Stimulated activated naive CD8-positive, alpha-beta T cell treated with anti-CD3 and anti-CD28 coated beads, Interleukin-15, Interleukin-2, amounts not matched to agents 100 ng/mL and 50 ng/mL, for 24 hours (primary cell): ENCODE data around the gene HDDC2.
"Not testable (repeated sequence)": the region's sequence is repeated elsewhere in the genome, so short reads cannot be mapped to it uniquely, and the experiment has no call there.

ENCODE experiments used
- H3K27ac Mint-ChIP-seq: one replicate; pipeline ENCODE4 v1.8.0; 2021; ENCODE audit warnings: mild to moderate bottlenecking, mixed read lengths
- H3K27me3 Mint-ChIP-seq: one replicate; pipeline ENCODE4 v1.8.0; 2021; ENCODE audit warnings: mixed read lengths
- H3K36me3 Mint-ChIP-seq: one replicate; pipeline ENCODE4 v1.8.0; 2021; ENCODE audit warnings: low read depth, mixed read lengths
- H3K4me1 Mint-ChIP-seq: one replicate; pipeline ENCODE4 v1.8.0; 2021; ENCODE audit warnings: low read depth, mixed read lengths
- H3K4me3 Mint-ChIP-seq: one replicate; pipeline ENCODE4 v1.8.0; 2021; ENCODE audit warnings: mild to moderate bottlenecking, mixed read lengths
- H3K9me3 Mint-ChIP-seq: one replicate; pipeline ENCODE4 v1.8.0; 2021; ENCODE audit warnings: mixed read lengths

The HDDC2 gene

GRCh38 chr6:125294036-125294435, 7.7 kb downstream of the HDDC2 start:
- Mint-ChIP-seq H3K9me3 (peaks cover 6% of the 10 kb centered on the region), H3K27me3 (no peaks in the 10 kb centered on the region), H3K36me3 (peaks cover 92% of the 10 kb centered on the region), H3K27ac (no peak overlapping the region), H3K4me3 (no peak overlapping the region), H3K4me1 (peaks cover 38% of the 10 kb centered on the region)

DNA sequence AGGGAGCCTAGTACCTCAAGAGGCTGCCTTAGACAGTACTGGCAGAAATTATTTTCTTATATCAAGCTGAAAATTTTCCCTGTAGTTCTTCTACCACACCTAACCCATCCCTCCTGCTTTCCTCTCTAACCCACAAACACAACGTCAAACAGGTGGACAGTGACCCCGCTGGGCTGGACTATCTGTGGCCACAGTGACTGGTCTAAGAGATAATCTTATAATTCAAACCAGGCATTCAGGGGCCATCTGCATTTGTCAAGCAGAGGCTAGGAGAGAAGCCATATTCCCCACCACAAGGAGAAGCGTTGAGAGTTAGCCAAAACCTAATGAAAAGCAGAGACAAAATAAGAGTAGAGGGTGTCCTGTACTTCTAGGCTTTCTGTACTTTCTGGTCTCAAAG, 8.2 kb downstream of the HDDC2 start:
- H3K27me3 Mint-ChIP-seq: no peaks in the 10 kb centered on the region
- H3K9me3 Mint-ChIP-seq: peaks cover 6% of the 10 kb centered on the region
- peaks cover 88% of the 10 kb centered on the region for H3K36me3 Mint-ChIP-seq
- peaks cover 34% of the 10 kb centered on the region for H3K4me1 Mint-ChIP-seq
- no peak overlapping the region for H3K4me3 Mint-ChIP-seq
- no peak overlapping the region for H3K27ac Mint-ChIP-seq

GRCh38 chr6:125287718-125288117, 14.0 kb downstream of the HDDC2 start:
- Mint-ChIP-seq H3K4me3 (no peak overlapping the region), H3K9me3 (peaks cover 25% of the 10 kb centered on the region), H3K27me3 (no peaks in the 10 kb centered on the region), H3K27ac (no peak overlapping the region), H3K4me1 (peaks cover 26% of the 10 kb centered on the region), H3K36me3 (peaks cover 93% of the 10 kb centered on the region)

DNA sequence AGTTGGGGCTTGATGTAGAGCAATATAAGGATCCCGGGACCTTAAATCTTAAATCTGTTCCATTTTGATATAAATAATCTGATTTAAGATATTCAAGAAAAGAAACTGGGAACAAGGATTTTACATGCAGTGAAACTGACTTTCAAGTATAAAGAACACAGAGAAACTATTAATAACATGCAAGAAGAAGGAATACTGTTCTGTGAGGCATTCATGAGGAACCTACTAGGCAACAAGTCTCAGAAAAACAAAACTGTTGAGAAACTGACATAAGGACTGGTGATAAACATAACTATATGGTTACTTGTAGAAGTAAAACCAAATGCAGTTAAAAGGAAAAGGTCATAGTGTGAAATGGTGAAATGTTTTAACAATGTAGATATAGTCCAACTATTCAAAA, 15.8 kb downstream of the HDDC2 start:
- Mint-ChIP-seq H3K4me3 (no peak overlapping the region), H3K4me1 (peaks cover 40% of the 10 kb centered on the region), H3K27ac (no peak overlapping the region), H3K9me3 (peaks cover 37% of the 10 kb centered on the region), H3K27me3 (no peaks in the 10 kb centered on the region), H3K36me3 (peaks cover 90% of the 10 kb centered on the region)

DNA sequence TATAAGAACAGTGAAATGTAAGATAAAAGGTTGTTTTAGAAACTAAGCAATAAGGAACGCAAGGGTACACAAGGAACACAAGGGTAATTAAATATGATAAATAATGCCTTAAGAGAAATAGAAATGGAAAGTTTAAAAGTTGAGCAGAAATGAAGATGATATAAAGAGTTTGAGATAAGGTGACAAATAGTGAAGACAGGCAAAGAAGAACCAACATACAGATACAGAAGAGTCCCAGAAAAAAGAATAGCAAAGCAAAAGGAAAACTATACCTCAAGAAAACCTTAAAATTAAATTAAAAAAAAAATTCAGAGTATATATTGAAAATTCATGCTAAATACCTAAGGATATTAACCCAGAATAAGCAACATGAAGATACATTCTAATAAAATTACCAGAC, 16.4 kb downstream of the HDDC2 start:
- Mint-ChIP-seq H3K9me3 (peaks cover 37% of the 10 kb centered on the region), H3K27me3 (no peaks in the 10 kb centered on the region), H3K4me3 (no peak overlapping the region), H3K27ac (no peak overlapping the region), H3K36me3 (peaks cover 89% of the 10 kb centered on the region), H3K4me1 (peaks cover 46% of the 10 kb centered on the region)

DNA sequence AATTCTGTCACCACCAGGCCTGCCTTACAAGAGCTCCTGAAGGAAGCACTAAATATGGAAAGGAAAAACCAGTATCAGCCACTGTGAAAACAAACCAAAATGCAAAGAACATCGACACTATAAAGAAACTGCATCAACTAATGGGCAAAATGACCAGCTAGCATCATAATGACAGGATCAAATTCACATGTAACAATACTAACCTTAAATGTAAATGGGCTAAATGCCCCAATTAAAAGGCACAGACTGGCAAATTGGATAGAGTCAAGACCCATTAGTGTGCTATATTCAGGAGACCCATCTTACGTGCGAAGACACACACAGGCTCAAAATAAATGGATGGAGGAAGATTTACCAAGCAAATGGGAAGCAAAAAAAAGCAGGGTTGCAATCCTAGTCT, 19.3 kb downstream of the HDDC2 start:
- not testable (repeated sequence) for H3K27ac Mint-ChIP-seq, H3K27me3 Mint-ChIP-seq, H3K4me3 Mint-ChIP-seq
- Mint-ChIP-seq H3K9me3 (peaks cover 29% of the 10 kb centered on the region), H3K4me1 (peaks cover 63% of the 10 kb centered on the region), H3K36me3 (peaks cover 93% of the 10 kb centered on the region)

DNA sequence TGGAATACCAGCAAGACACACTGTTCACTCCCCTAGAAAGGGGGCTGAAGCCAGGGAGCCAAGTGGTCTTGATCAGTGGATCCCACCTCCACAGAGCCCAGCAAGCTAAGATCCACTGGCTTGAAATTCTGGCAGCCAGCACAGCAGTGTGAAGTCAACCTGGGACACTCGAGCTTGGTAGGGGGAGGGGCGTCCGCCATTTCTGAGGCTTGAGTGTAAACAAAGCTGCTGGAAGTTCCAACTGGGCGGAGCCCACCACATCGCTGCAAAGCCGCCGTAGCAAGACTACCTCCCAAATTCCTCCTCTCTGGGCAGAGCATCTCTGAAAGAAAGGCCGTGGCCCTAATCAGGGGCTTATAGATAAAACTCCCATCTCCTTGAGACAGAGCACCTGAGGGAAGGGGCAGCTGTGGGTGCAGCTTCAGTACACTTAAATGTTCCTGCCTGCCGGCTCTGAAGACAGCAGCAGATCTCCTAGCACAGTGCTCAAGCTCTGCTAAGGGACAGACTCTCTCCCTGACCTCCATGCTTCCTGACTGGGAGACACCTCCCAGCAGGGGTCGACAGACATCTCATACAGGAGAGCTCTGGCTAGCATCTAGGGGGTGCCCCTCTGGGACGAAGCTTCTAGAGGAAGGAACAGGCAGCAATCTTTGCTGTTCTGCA, 21.3 kb downstream of the HDDC2 start:
- peaks cover 93% of the 10 kb centered on the region for H3K36me3 Mint-ChIP-seq
- not testable (repeated sequence) for H3K4me3 Mint-ChIP-seq, H3K27me3 Mint-ChIP-seq, H3K27ac Mint-ChIP-seq
- H3K4me1 Mint-ChIP-seq: peaks cover 72% of the 10 kb centered on the region
- peaks cover 17% of the 10 kb centered on the region for H3K9me3 Mint-ChIP-seq

- Mint-ChIP-seq H3K4me1 (peaks cover 67% of the 10 kb centered on the region), H3K36me3 (peaks cover 93% of the 10 kb centered on the region), H3K4me3 (no peak overlapping the region), H3K9me3 (peaks cover 13% of the 10 kb centered on the region), H3K27me3 (no peaks in the 10 kb centered on the region), H3K27ac (no peak overlapping the region)
Measured at GRCh38 chr6:125279961-125280360, 21.8 kb downstream of the HDDC2 start.

- Mint-ChIP-seq H3K4me3 (no peak overlapping the region), H3K4me1 (peaks cover 46% of the 10 kb centered on the region), H3K9me3 (peaks cover 13% of the 10 kb centered on the region), H3K36me3 (peaks cover 93% of the 10 kb centered on the region), H3K27me3 (no peaks in the 10 kb centered on the region), H3K27ac (peak overlapping the region; percentile 24)
Measured at GRCh38 chr6:125277838-125278237, 23.9 kb downstream of the HDDC2 start.

DNA sequence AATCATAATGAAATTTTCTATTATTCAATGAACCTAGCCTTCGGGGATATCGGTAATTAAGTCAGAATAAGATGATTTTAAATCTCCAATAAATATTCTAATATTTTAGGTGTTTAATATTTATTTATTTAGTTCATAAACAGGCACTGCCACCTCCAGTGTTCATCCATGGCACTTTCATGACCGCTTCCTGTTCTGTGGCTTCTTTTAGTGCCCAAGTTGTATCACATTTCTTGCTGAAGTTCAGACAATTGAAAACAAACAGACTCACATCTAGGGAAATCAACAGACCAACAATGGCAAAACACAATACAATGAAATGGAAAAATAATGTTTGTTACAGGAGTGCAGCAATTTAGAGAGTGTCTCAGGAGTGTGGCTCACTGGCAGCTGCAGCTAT, 26.0 kb downstream of the HDDC2 start:
- peaks cover 84% of the 10 kb centered on the region for H3K36me3 Mint-ChIP-seq
- H3K4me1 Mint-ChIP-seq: peaks cover 31% of the 10 kb centered on the region
- H3K4me3 Mint-ChIP-seq: no peak overlapping the region
- no peak overlapping the region for H3K27ac Mint-ChIP-seq
- no peaks in the 10 kb centered on the region for H3K9me3 Mint-ChIP-seq
- no peaks in the 10 kb centered on the region for H3K27me3 Mint-ChIP-seq

DNA sequence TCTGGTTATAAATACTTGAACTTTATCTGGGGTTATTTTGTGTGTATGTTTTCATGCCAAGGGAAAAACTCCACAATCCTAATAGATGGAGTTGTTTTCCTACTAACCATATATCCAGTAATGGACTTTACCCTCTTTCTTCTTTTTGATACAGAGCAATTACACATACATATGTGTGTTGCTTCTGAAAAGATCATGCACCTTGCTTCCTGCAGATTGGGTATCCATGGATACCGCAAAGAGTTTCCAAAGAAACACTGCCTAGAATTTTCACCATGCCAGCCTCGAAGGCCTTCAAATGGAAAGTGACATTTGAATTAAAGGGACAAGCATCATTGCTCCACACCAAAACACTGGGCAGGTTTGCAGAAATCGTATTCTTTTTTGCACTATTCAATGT, 26.8 kb downstream of the HDDC2 start:
- Mint-ChIP-seq H3K4me3 (no peak overlapping the region), H3K9me3 (no peaks in the 10 kb centered on the region), H3K27ac (no peak overlapping the region), H3K4me1 (peaks cover 22% of the 10 kb centered on the region), H3K27me3 (no peaks in the 10 kb centered on the region), H3K36me3 (peaks cover 77% of the 10 kb centered on the region)

DNA sequence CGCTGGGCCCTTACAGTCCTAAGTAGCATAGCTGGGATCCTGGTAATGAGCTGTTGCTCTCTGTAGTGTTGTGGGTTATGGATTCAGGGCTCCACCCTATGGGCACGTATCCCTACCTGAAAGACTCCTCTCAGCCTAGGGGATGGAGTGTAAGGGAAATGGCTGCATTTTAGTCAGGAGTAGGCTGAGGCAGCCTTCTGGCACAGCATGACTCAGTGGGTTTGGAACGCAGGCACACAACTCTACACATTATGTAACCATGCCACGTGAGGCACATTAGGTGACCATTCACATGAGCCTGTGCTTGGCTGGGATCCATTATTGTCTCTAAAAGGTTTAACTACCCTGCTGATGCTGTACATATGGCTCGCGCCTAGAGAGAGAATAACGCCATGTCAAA, 27.8 kb downstream of the HDDC2 start:
- Mint-ChIP-seq H3K9me3 (no peaks in the 10 kb centered on the region), H3K27ac (no peak overlapping the region), H3K4me3 (no peak overlapping the region), H3K36me3 (peaks cover 68% of the 10 kb centered on the region), H3K27me3 (no peaks in the 10 kb centered on the region), H3K4me1 (peaks cover 15% of the 10 kb centered on the region)

GRCh38 chr6:125273251-125273650, 28.5 kb downstream of the HDDC2 start:
- Mint-ChIP-seq H3K36me3 (peaks cover 62% of the 10 kb centered on the region), H3K9me3 (no peaks in the 10 kb centered on the region), H3K27me3 (no peaks in the 10 kb centered on the region), H3K27ac (no peak overlapping the region), H3K4me3 (no peak overlapping the region), H3K4me1 (peaks cover 9% of the 10 kb centered on the region)

DNA sequence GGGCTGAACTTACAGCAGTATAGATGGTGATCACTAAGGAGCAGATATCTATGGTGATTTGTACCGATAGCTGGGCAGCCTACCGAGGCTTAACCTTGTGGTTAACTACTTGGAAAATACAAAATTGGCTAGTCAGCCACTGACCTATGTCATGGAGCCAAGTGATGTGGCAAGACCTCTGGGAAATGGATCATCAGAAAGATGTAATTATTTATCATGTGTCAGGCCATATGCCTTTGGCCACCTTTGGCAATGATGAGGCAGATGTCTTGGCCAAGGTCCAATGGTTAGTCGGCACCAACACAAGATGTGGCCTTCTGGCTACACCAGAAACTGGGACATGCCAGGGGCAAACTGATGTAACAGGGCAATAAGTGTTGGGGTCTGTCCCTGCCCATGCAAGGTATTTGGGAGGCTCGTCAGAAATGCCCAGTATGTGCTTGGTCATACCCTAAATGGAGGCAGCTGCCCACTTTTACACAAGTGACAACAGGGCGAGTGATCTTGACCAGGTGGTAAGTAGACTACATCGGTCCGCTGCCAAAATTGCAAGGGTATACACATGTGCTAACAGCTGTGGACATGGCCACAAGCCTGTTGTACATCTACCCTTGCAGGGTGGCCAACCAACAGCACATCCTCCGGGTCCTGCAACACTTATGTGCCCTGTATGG, 30.1 kb downstream of the HDDC2 start:
- no peaks in the 10 kb centered on the region for H3K9me3 Mint-ChIP-seq
- H3K36me3 Mint-ChIP-seq: peaks cover 48% of the 10 kb centered on the region
- peaks cover 4% of the 10 kb centered on the region for H3K4me1 Mint-ChIP-seq
- H3K27me3 Mint-ChIP-seq: no peaks in the 10 kb centered on the region
- no peak overlapping the region for H3K4me3 Mint-ChIP-seq
- H3K27ac Mint-ChIP-seq: no peak overlapping the region

GRCh38 chr6:125270380-125270779, 31.4 kb downstream of the HDDC2 start:
- Mint-ChIP-seq H3K4me3 (no peak overlapping the region), H3K9me3 (no peaks in the 10 kb centered on the region), H3K4me1 (no peaks in the 10 kb centered on the region), H3K27me3 (no peaks in the 10 kb centered on the region), H3K27ac (no peak overlapping the region), H3K36me3 (peaks cover 35% of the 10 kb centered on the region)
